Endothelial cell of umbilical vein (primary cell): ENCODE data around the gene NAAA. TPM values are rescaled to one million over a fixed set of nuclear protein-coding genes. Genes with fewer than 3 reads are reported as not detected.

ENCODE experiments used
- BruUV-seq: library from RNA; stranded (reverse); fragments of 400-500 nt; replicated peaks from 2 replicates; lab custom pipeline; 2021; lab: Mats Ljungman, UMichigan
- CTCF ChIA-PET: fragments of 300-600, 350-600 bp; sonication (Branson Sonifier 250); formaldehyde crosslinking; loops from one replicate; lab custom pipeline; 2021; ENCODE audit warnings: antibody characterized with exemption, inconsistent platforms; lab: Charles Lee
- POLR2A ChIA-PET: fragments of 300-600, 350-600 bp; sonication (Branson Sonifier 250); formaldehyde crosslinking; loops from one replicate; lab custom pipeline; 2021; ENCODE audit warnings: antibody characterized with exemption, inconsistent platforms; lab: Charles Lee
- DNase-seq: peaks from one replicate; pipeline ENCODE4 v3.0.0-alpha.2; 2011; ENCODE audit warnings: low read depth, low spot score
- FAIRE-seq: peaks from 2 replicates; lab custom pipeline; 2011; peaks lifted over from hg19 to GRCh38; lab: Jason Lieb, UNC
- H2AFZ ChIP-seq: 2 replicates; pipeline ENCODE4 v1.6.0; 2012; ENCODE audit warnings: low read depth, low read length, control low read depth, inconsistent platforms
- H3K27ac ChIP-seq: 2 replicates; pipeline ENCODE4 v1.5.1; 2011; ENCODE audit warnings: low read depth, mild to moderate bottlenecking, control low read depth, low read length, moderate library complexity; ENCODE audit not compliant: insufficient read depth
- H3K27me3 ChIP-seq, 2 experiments: 2 replicates each; pipeline versions ENCODE4 v1.6.0 to v1.6.1; 2011; ENCODE audit warnings: low read length in 2 of 2, mixed read lengths in 1 of 2; ENCODE audit not compliant: control insufficient read depth in 2 of 2, insufficient read depth in 2 of 2
- H3K36me3 ChIP-seq, 2 experiments: 2 replicates in 1 of 2; 3 replicates in 1 of 2; pipeline ENCODE4 v1.5.1; 2011; ENCODE audit warnings: low read length in 2 of 2, mild to moderate bottlenecking in 1 of 2, moderate library complexity in 1 of 2; ENCODE audit not compliant: control insufficient read depth in 2 of 2, insufficient read depth in 2 of 2; ENCODE audit errors: extremely low read depth in 1 of 2
- H3K4me1 ChIP-seq: 3 replicates; pipeline ENCODE4 v1.5.1; 2011; ENCODE audit warnings: mild to moderate bottlenecking, low read length; ENCODE audit not compliant: control insufficient read depth, insufficient read depth; ENCODE audit errors: extremely low read depth
- H3K4me2 ChIP-seq: 2 replicates; pipeline ENCODE4 v1.6.1; 2011; ENCODE audit warnings: low read length, control low read depth, mixed read lengths; ENCODE audit not compliant: insufficient read depth
- H3K4me3 ChIP-seq, 3 experiments: fragments of 200-600 bp in 1 of 3; sonication (generic), shearing (Covaris generic) in 1 of 3; replicated peaks in 1 of 3; 2 replicates each; pipeline ENCODE4 v1.5.1; 2011 to 2016; ENCODE audit warnings: control low read depth in 3 of 3, low read length in 3 of 3, mild to moderate bottlenecking in 2 of 3, inconsistent platforms in 1 of 3, low read depth in 1 of 3, moderate library complexity in 1 of 3; ENCODE audit not compliant: insufficient read depth in 1 of 3
- H3K79me2 ChIP-seq: 2 replicates; pipeline ENCODE4 v1.6.0; 2012; ENCODE audit warnings: low read length, inconsistent platforms; ENCODE audit not compliant: control insufficient read depth, insufficient read depth
- H3K9ac ChIP-seq: replicated peaks from 2 replicates; pipeline ENCODE3; 2011; ENCODE audit warnings: low read length, control low read depth; ENCODE audit not compliant: insufficient read depth; ENCODE audit errors: extremely low read depth
- H3K9me1 ChIP-seq: replicated peaks from 3 replicates; pipeline ENCODE4 v1.6.0; 2011; ENCODE audit warnings: mild to moderate bottlenecking, low read length; ENCODE audit not compliant: control insufficient read depth, insufficient read depth; ENCODE audit errors: extremely low read depth
- H3K9me3 ChIP-seq: replicated peaks from 2 replicates; pipeline ENCODE4 v1.5.1; 2012; ENCODE audit warnings: low read length, inconsistent platforms; ENCODE audit not compliant: control insufficient read depth, insufficient read depth
- H4K20me1 ChIP-seq: replicated peaks from 2 replicates; pipeline ENCODE3; 2011; ENCODE audit warnings: mild to moderate bottlenecking, low read length; ENCODE audit not compliant: control insufficient read depth, insufficient read depth; ENCODE audit errors: extremely low read depth
- CTCF ChIP-seq, 2 donors: IDR thresholded peaks; 1 replicate in 1 of 2; 2 replicates in 1 of 2; pipeline ENCODE4 v1.5.1; 2011; ENCODE audit warnings: low read length in 2 of 2, mild to moderate bottlenecking in 2 of 2, moderate library complexity in 2 of 2, control low read depth in 1 of 2, inconsistent platforms in 1 of 2, low read depth in 1 of 2; ENCODE audit not compliant: insufficient read depth in 1 of 2; ENCODE audit errors: extremely low read depth in 1 of 2
- EZH2 ChIP-seq: IDR thresholded peaks from 2 replicates; pipeline ENCODE4 v1.6.1; 2012; ENCODE audit warnings: borderline replicate concordance, low read depth, mild to moderate bottlenecking, moderate library complexity, low read length, inconsistent platforms; ENCODE audit not compliant: severe bottlenecking
- FOS ChIP-seq: IDR thresholded peaks from 2 replicates; pipeline ENCODE4 v1.6.1; 2011; ENCODE audit warnings: mild to moderate bottlenecking, low read length, moderate library complexity, borderline replicate concordance; ENCODE audit not compliant: insufficient read depth
- GATA2 ChIP-seq: IDR thresholded peaks from 2 replicates; pipeline ENCODE4 v1.7.0; 2011; ENCODE audit warnings: low read depth, mild to moderate bottlenecking, moderate library complexity, mixed read lengths, low read length; ENCODE audit not compliant: insufficient read length, insufficient read depth
- JUN ChIP-seq: IDR thresholded peaks from 2 replicates; pipeline ENCODE4 v1.6.1; 2011; ENCODE audit warnings: borderline replicate concordance, low read depth; ENCODE audit not compliant: insufficient read length, insufficient read depth
- MYC ChIP-seq: IDR thresholded peaks from one replicate; pipeline ENCODE4 v1.6.1; 2011; ENCODE audit warnings: mild to moderate bottlenecking, low read depth, low read length
- POLR2A ChIP-seq: IDR thresholded peaks from 2 replicates; pipeline ENCODE4 v1.6.1; 2012; ENCODE audit warnings: low read depth, mild to moderate bottlenecking, control low read depth, low read length
- POLR2AphosphoS5 ChIP-seq: IDR thresholded peaks from 2 replicates; pipeline ENCODE4 v1.6.1; 2012; ENCODE audit warnings: low read depth, mild to moderate bottlenecking, control low read depth, low read length, moderate library complexity; ENCODE audit not compliant: insufficient read depth
- dilution Hi-C: fragments of 300-500 bp; cut with MboI; formaldehyde crosslinking; loops from one replicate; pipeline ENCODE4 v1.15.0; 2019; ENCODE audit warnings: low sequenced_read_pairs; ENCODE audit not compliant: extremely low pct_ligation_motif_present
- intact Hi-C: fragments of 100-400 bp; cut with micrococcal nuclease; formaldehyde crosslinking; loops from one replicate; pipeline ENCODE4 v1.10.0; 2022
- polyA plus RNA-seq, 4 experiments: library from polyadenylated mRNA; depleted of rRNA in 3 of 4; stranded (reverse) in 3 of 4; unstranded in 1 of 4; fragments of >200 nt; gene quantifications; 2 replicates each; pipeline versions ENCODE4 v1.2.1 to v1.2.3, GENCODE V29; 2011 to 2012; ENCODE audit warnings: missing spikeins in 1 of 4
- total RNA-seq: library from RNA; stranded (reverse); gene quantifications from 2 replicates; pipeline ENCODE4 v1.2.3, GENCODE V29; 2021
- TF ChIP-seq, protein P1 (sequence below): IDR thresholded peaks from 2 replicates; pipeline ENCODE4 v1.6.1; 2011; ENCODE audit not compliant: insufficient read depth, insufficient read length

The NAAA gene
- total and polyA plus RNA-seq, 2 donors (not counting 3 experiments of a cell fraction or from before 2014, with no cell fraction given) = 15.3 to 24.4 TPM

- no peak overlapping the region for H3K9ac ChIP-seq
- H3K36me3 ChIP-seq = no peaks in the 10 kb centered on the region
- no peak for DNase-seq
- intact Hi-C loops = no loop called here
- no peak overlapping the region for H2AFZ ChIP-seq
- H3K4me2 ChIP-seq = no peak overlapping the region
- peaks cover 3 to 4% of the 10 kb centered on the region in 2 experiments for H3K27me3 ChIP-seq
- no peaks in the 10 kb centered on the region for H3K79me2 ChIP-seq
- CTCF ChIA-PET = interaction anchor here (0.7 to 8.2 kb wide), 3 partner anchors 9 to 12 kb away, joined by 3 to 82 read pairs (median 21); no protein-coding TSS in a partner anchor
- H3K4me1 ChIP-seq = no peaks in the 10 kb centered on the region
- H3K4me3 ChIP-seq = no peak overlapping the region
- H3K9me3 ChIP-seq = no peaks in the 10 kb centered on the region
- no peak overlapping the region for H3K27ac ChIP-seq
- H4K20me1 ChIP-seq = no peaks in the 10 kb centered on the region
- BruUV-seq = no TSS peak
- no peaks in the 10 kb centered on the region for H3K9me1 ChIP-seq
- POLR2A ChIA-PET = no interaction called here
- dilution Hi-C loops = no loop called here
- TF ChIP-seq, protein P1, sequence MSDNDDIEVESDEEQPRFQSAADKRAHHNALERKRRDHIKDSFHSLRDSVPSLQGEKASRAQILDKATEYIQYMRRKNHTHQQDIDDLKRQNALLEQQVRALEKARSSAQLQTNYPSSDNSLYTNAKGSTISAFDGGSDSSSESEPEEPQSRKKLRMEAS = no peak
- TF ChIP-seq FOS (no peak), MYC (no peak), GATA2 (no peak), POLR2AphosphoS5 (no peak), JUN (no peak), CTCF (IDR thresholded peaks at IDR 0.05; ENCODE audit: extremely low read depth in 1 of 2, insufficient read depth in 1 of 2, low read depth in 1 of 2, low read length in 2 of 2) (no peak), EZH2 (no peak), POLR2A (no peak)
- FAIRE-seq = no peak
Measured at GRCh38 chr4:75904076-75904475, 36.7 kb downstream of the NAAA start.
